ENCODE measurements around the gene CD55.

Gene CD55

GRCh38 chr1:207302618-207303393 is 18.7 kb upstream of the CD55 start:
- DNase-seq (ENCODE audit: insufficient read length, low spot score) (no peak), FAIRE-seq (no peak)
- no peak for TF ChIP-seq PAX5 (IDR thresholded peaks at IDR 0.05; ENCODE audit: insufficient read depth, low read length, severe bottlenecking)
- TF ChIP-seq TAF1 (IDR thresholded peaks at IDR 0.05; ENCODE audit: low read depth, low read length), result no peak

DNA sequence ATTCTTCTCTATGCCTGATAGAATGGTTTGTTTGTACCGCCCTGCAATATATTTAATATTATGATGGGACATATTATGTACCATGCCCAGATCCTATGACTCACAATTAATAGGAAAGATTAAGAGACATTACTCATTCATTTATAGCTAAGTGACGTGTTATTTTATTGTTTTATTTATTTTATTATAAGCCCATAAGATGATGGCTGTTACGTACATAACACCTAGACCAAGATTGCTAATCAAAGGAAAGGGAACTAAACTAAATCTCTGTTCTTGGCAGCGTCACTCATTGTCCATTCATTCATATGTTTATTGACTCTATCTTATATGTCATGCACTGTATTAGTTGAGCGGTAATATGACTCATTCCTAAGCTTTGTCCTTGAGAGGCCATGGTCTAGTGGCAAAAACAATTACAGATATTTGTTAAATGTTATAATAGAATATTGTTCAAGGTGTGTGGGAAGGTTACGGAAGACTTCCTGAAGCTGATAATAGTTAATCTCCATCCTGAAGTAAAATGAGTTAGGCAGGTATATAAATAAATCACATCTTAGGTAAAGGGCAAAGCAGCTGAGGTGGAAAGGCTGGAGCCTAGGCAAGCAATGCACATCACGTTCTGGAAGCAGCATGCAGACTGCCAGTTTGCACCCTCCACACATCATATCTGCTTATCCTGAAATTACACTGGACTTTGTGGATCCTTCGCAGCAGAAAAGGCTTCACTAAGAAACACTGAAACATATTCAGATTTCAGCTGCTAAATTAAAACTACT is 16.6 kb upstream of the CD55 start:
- FAIRE-seq (no peak), DNase-seq (ENCODE audit: insufficient read length, low spot score) (no peak)
- TF ChIP-seq POLR2AphosphoS5 (IDR thresholded peaks at IDR 0.05; ENCODE audit: low read depth, low read length) (no peak), PAX5 (IDR thresholded peaks at IDR 0.05; ENCODE audit: insufficient read depth, low read length, severe bottlenecking) (no peak), POU2F2 (IDR thresholded peaks at IDR 0.05; ENCODE audit: low read depth, low read length) (no peak), TAF1 (IDR thresholded peaks at IDR 0.05; ENCODE audit: low read depth, low read length) (no peak), SPI1 (IDR thresholded peaks at IDR 0.05; ENCODE audit: low read depth, low read length) (no peak), POLR2A (IDR thresholded peaks at IDR 0.05; ENCODE audit: low read depth, low read length) (no peak)

GRCh38 chr1:207305489-207305873 is 16.0 kb upstream of the CD55 start:
- TF ChIP-seq POLR2A (IDR thresholded peaks at IDR 0.05; ENCODE audit: low read depth, low read length) (no peak), POLR2AphosphoS5 (IDR thresholded peaks at IDR 0.05; ENCODE audit: low read depth, low read length) (no peak), PAX5 (IDR thresholded peaks at IDR 0.05; ENCODE audit: insufficient read depth, low read length, severe bottlenecking) (no peak), TAF1 (IDR thresholded peaks at IDR 0.05; ENCODE audit: low read depth, low read length) (no peak), POU2F2 (IDR thresholded peaks at IDR 0.05; ENCODE audit: low read depth, low read length) (no peak), SPI1 (IDR thresholded peaks at IDR 0.05; ENCODE audit: low read depth, low read length) (no peak)
- no peak for DNase-seq (ENCODE audit: insufficient read length, low spot score)
- FAIRE-seq, result no peak

DNA sequence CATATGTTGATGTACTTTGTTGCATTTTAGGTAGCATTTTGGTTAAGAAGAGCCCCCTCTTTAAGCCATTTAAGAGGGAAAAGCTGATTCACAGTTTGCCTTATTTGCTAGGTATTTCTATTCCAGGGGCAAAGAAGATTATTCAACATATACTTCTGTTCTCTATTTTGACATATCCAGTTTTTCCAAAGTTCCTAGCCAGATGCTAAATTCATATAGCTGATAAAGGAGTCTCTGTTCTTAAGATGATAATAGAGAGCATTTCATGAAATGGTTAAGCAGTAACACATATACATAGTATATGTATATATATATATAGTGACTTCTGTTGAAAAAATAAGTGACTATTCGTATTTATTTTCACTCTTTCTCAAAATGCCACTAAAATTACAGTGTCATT is 15.5 kb upstream of the CD55 start:
- DNase-seq (ENCODE audit: insufficient read length, low spot score) (no peak), FAIRE-seq (no peak)
- no peak for TF ChIP-seq POLR2AphosphoS5 (IDR thresholded peaks at IDR 0.05; ENCODE audit: low read depth, low read length)

DNA sequence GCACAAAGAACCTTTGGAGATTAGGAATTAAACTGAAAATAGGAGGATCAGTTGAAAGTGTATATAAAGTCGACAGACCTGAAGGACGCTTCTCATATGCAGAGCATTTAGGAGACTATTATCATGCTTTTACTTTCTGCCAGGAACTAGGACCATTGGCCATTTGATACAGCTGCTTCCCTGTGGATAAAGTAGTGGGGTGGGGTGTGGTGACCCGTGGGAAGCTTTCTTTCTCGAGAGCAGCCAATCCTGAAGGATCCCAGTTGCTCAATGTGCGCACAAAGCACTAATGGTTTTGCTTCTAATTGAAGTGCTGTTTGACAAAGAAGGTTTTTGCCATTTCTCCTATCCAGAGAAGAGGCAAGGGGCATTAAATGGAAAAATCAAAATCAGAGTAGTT is 14.9 kb upstream of the CD55 start:
- FAIRE-seq, result no peak
- TF ChIP-seq POU2F2 (IDR thresholded peaks at IDR 0.05; ENCODE audit: low read depth, low read length) (no peak), POLR2A (IDR thresholded peaks at IDR 0.05; ENCODE audit: low read depth, low read length) (no peak), TAF1 (IDR thresholded peaks at IDR 0.05; ENCODE audit: low read depth, low read length) (no peak), PAX5 (IDR thresholded peaks at IDR 0.05; ENCODE audit: insufficient read depth, low read length, severe bottlenecking) (no peak), SPI1 (IDR thresholded peaks at IDR 0.05; ENCODE audit: low read depth, low read length) (no peak), POLR2AphosphoS5 (IDR thresholded peaks at IDR 0.05; ENCODE audit: low read depth, low read length) (no peak)
- no peak for DNase-seq (ENCODE audit: insufficient read length, low spot score)

DNA sequence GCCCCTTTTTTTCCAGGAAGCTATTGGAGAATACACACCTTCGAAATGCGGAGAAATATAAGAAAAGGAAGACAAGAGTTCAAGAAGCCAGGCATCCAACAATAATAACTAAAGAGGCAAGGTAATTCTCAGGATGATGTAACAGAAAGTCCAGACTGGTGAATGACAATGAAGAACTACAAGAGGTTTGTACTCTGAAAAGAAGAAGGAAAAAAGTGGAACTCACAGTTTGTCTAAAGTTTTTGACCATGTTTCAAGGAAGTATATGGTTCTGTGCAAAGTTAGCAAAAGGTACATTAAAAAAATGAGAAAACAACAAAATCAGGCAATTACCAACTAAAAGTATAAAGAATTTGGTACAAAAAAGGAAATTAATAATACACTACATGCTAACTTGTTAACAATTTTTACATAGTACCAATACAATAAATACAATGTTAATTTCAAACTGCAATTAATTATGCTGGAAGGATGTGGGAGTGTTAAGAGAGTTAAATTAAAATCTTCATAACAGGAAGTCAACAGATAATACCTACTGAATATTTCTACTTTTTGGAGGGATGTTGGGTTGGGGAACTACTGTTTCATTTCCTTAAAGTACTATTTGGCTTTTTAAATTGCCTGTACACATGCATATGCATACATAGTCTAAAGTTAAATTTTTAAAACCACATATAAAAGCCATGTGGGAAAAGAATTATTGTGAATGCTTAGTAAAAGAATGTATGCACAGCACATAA is 12.9 kb upstream of the CD55 start:
- no peak for DNase-seq (ENCODE audit: insufficient read length, low spot score)
- TF ChIP-seq POU2F2 (IDR thresholded peaks at IDR 0.05; ENCODE audit: low read depth, low read length) (no peak), TAF1 (IDR thresholded peaks at IDR 0.05; ENCODE audit: low read depth, low read length) (no peak), PAX5 (IDR thresholded peaks at IDR 0.05; ENCODE audit: insufficient read depth, low read length, severe bottlenecking) (no peak), POLR2AphosphoS5 (IDR thresholded peaks at IDR 0.05; ENCODE audit: low read depth, low read length) (no peak)
- no peak for FAIRE-seq

GRCh38 chr1:207309745-207310273 is 11.7 kb upstream of the CD55 start:
- FAIRE-seq, result peak; percentile 84
- no peak for DNase-seq (ENCODE audit: insufficient read length, low spot score)

DNA sequence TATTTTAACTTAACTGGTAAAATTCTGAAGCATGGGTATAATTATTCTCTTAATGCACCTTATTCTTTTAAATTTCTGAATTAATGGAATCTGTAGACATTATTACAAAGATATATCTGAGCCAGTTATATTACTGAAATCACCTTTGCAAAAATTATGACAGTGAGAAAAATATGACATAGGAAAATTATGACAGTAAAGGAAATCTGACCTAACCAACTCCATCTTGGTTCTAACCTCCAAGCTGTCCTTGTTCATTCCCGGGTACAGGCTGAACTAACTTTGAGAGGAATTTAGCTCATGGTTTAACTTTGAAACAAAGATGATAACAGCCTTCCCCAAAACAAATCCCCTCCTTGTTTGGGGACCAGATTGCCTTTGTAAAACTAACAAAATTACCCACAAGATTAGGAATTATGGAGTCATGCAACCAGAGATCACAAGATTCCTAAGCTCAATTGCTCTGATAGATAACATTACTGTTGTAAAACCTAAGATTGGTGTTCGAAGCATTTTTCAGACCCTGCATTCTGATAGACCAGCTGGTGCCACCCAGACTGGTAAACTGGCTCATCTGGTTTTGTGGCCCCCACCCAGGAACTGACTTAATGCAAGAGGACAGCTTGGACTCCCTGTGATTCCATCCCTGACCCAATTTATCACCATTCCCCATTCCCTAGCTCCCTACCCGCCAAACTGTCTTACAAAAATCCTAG is 9.4 kb upstream of the CD55 start:
- FAIRE-seq (no peak), DNase-seq (ENCODE audit: insufficient read length, low spot score) (no peak)
- TF ChIP-seq POLR2AphosphoS5 (IDR thresholded peaks at IDR 0.05; ENCODE audit: low read depth, low read length), result no peak
- TF ChIP-seq SPI1 (IDR thresholded peaks at IDR 0.05; ENCODE audit: low read depth, low read length), result no peak
- TF ChIP-seq POU2F2 (IDR thresholded peaks at IDR 0.05; ENCODE audit: low read depth, low read length), result no peak
- TF ChIP-seq TAF1 (IDR thresholded peaks at IDR 0.05; ENCODE audit: low read depth, low read length), result no peak
- no peak for TF ChIP-seq PAX5 (IDR thresholded peaks at IDR 0.05; ENCODE audit: insufficient read depth, low read length, severe bottlenecking)
- no peak for TF ChIP-seq POLR2A (IDR thresholded peaks at IDR 0.05; ENCODE audit: low read depth, low read length)

More at GRCh38 chr1:207309745-207310273, 11.7 kb upstream of the CD55 start:
- TF ChIP-seq POLR2A (IDR thresholded peaks at IDR 0.05; ENCODE audit: low read depth, low read length) (no peak), TAF1 (IDR thresholded peaks at IDR 0.05; ENCODE audit: low read depth, low read length) (0 out of 2 replicates have a peak, but pooled peaks have one; percentile 23), SPI1 (IDR thresholded peaks at IDR 0.05; ENCODE audit: low read depth, low read length) (peak; percentile 95), PAX5 (IDR thresholded peaks at IDR 0.05; ENCODE audit: insufficient read depth, low read length, severe bottlenecking) (no peak), POU2F2 (IDR thresholded peaks at IDR 0.05; ENCODE audit: low read depth, low read length) (no peak), POLR2AphosphoS5 (IDR thresholded peaks at IDR 0.05; ENCODE audit: low read depth, low read length) (no peak)

- DNase-seq (ENCODE audit: insufficient read length, low spot score), result no peak
- no peak for FAIRE-seq
- no peak for TF ChIP-seq PAX5 (IDR thresholded peaks at IDR 0.05; ENCODE audit: insufficient read depth, low read length, severe bottlenecking)
- no peak for TF ChIP-seq POU2F2 (IDR thresholded peaks at IDR 0.05; ENCODE audit: low read depth, low read length)
- no peak for TF ChIP-seq TAF1 (IDR thresholded peaks at IDR 0.05; ENCODE audit: low read depth, low read length)
- TF ChIP-seq POLR2A (IDR thresholded peaks at IDR 0.05; ENCODE audit: low read depth, low read length), result no peak
- no peak for TF ChIP-seq SPI1 (IDR thresholded peaks at IDR 0.05; ENCODE audit: low read depth, low read length)
- TF ChIP-seq POLR2AphosphoS5 (IDR thresholded peaks at IDR 0.05; ENCODE audit: low read depth, low read length), result no peak
Observed at GRCh38 chr1:207312604-207312920, 8.9 kb upstream of the CD55 start.

Measured in GM12891 (cell line).